IMR-90 (cell line): ENCODE data around the gene CAMTA1. TPM values are rescaled to one million over a fixed set of nuclear protein-coding genes. Genes with fewer than 3 reads are reported as not detected.
A peak's percentile ranks its signal among the peaks of the same experiment; 100 is the strongest.

ENCODE experiments used
- ATAC-seq: fragments of 200-7000 bp; cut with Tn5 transposase; 2 replicates; pipeline ENCODE4 v1.9.1; 2020; ENCODE audit warnings: low read depth, mild to moderate bottlenecking, moderate library complexity
- BruUV-seq: library from RNA; stranded (reverse); fragments of 400-500 nt; replicated peaks from 2 replicates; lab custom pipeline; 2021; lab: Mats Ljungman, UMichigan
- CTCF ChIA-PET: fragments of 300-600 bp; formaldehyde crosslinking; extraction: SDS; loops from one replicate; lab custom pipeline; 2021; ENCODE audit warnings: antibody characterized with exemption; lab: Yijun Ruan, JAX
- POLR2A ChIA-PET: fragments of 300-600 bp; sonication (Branson Sonifier 250); formaldehyde crosslinking; loops from one replicate; lab custom pipeline; 2022; ENCODE audit warnings: antibody characterized with exemption; ENCODE audit not compliant: unreplicated experiment; lab: Charles Lee
- DNase-seq: peaks from one replicate; pipeline ENCODE4 v3.0.0; 2013
- H2AFZ ChIP-seq: replicated peaks from 2 replicates; pipeline ENCODE3; 2013; ENCODE audit warnings: low read length, mild to moderate bottlenecking; ENCODE audit not compliant: poor library complexity
- H2AK5ac ChIP-seq: 2 replicates; pipeline ENCODE4 v1.6.1; 2013; ENCODE audit warnings: low read depth, low read length, inconsistent platforms
- H2AK9ac ChIP-seq: replicated peaks from 2 replicates; pipeline ENCODE3; 2013; ENCODE audit warnings: mild to moderate bottlenecking, low read depth, low read length, moderate library complexity; ENCODE audit not compliant: poor library complexity
- H2BK120ac ChIP-seq: 2 replicates; pipeline ENCODE4 v1.6.1; 2013; ENCODE audit warnings: low read depth, low read length, inconsistent platforms
- H2BK15ac ChIP-seq: 3 replicates; pipeline ENCODE4 v1.6.1; 2013; ENCODE audit warnings: low read depth, low read length, inconsistent platforms
- H2BK20ac ChIP-seq: 2 replicates; pipeline ENCODE4 v1.6.1; 2013; ENCODE audit warnings: low read depth, mild to moderate bottlenecking, inconsistent platforms, low read length, moderate library complexity
- H2BK5ac ChIP-seq: 2 replicates; pipeline ENCODE4 v1.6.1; 2013; ENCODE audit warnings: mild to moderate bottlenecking, low read depth, low read length, inconsistent platforms; ENCODE audit not compliant: poor library complexity, severe bottlenecking
- H3K14ac ChIP-seq: replicated peaks from 2 replicates; pipeline ENCODE4 v1.6.1; 2013; ENCODE audit warnings: low read depth, low read length, inconsistent platforms
- H3K18ac ChIP-seq: 2 replicates; pipeline ENCODE4 v1.6.1; 2013; ENCODE audit warnings: low read depth, low read length, control low read depth
- H3K23ac ChIP-seq: 2 replicates; pipeline ENCODE4 v1.6.1; 2013; ENCODE audit warnings: low read depth, low read length, inconsistent platforms
- H3K27ac ChIP-seq: 2 replicates; pipeline ENCODE4 v1.5.1; 2013; ENCODE audit warnings: mild to moderate bottlenecking, control low read depth, low read length; ENCODE audit not compliant: insufficient read depth
- H3K27me3 ChIP-seq: 2 replicates; pipeline ENCODE4 v1.6.1; 2013; ENCODE audit warnings: low read length; ENCODE audit not compliant: control insufficient read depth, insufficient read depth
- H3K36me3 ChIP-seq: 2 replicates; pipeline ENCODE4 v1.6.1; 2013; ENCODE audit warnings: low read length, mixed read lengths; ENCODE audit not compliant: control insufficient read depth, insufficient read depth
- H3K4ac ChIP-seq: 2 replicates; pipeline ENCODE4 v1.6.1; 2013; ENCODE audit warnings: low read depth, low read length, inconsistent platforms
- H3K4me1 ChIP-seq: 2 replicates; pipeline ENCODE4 v1.6.1; 2013; ENCODE audit warnings: low read length, mixed read lengths; ENCODE audit not compliant: control insufficient read depth, insufficient read depth
- H3K4me2 ChIP-seq: 2 replicates; pipeline ENCODE4 v1.6.1; 2013; ENCODE audit warnings: low read depth, mild to moderate bottlenecking, control low read depth, low read length, moderate library complexity
- H3K4me3 ChIP-seq: 2 replicates; pipeline ENCODE4 v1.5.1; 2013; ENCODE audit warnings: low read depth, mild to moderate bottlenecking, control low read depth, low read length, moderate library complexity; ENCODE audit not compliant: insufficient read depth
- H3K56ac ChIP-seq: 2 replicates; pipeline ENCODE4 v1.6.1; 2013; ENCODE audit warnings: low read length, inconsistent platforms; ENCODE audit not compliant: insufficient read depth; ENCODE audit errors: extremely low read depth
- H3K79me1 ChIP-seq, 2 experiments: 2 replicates each; pipeline ENCODE4 v1.6.1; 2013; ENCODE audit warnings: low read length in 2 of 2, inconsistent platforms in 1 of 2, low read depth in 1 of 2
- H3K9ac ChIP-seq: 2 replicates; pipeline ENCODE4 v1.6.1; 2013; ENCODE audit warnings: low read depth, low read length, control low read depth
- H3K9me1 ChIP-seq: 2 replicates; pipeline ENCODE4 v1.6.1; 2013; ENCODE audit warnings: low read length, inconsistent platforms; ENCODE audit not compliant: insufficient read depth
- H3K9me3 ChIP-seq: 2 replicates; pipeline ENCODE4 v1.6.1; 2013; ENCODE audit warnings: low read length; ENCODE audit not compliant: control insufficient read depth, insufficient read depth
- H4K20me1 ChIP-seq: 2 replicates; pipeline ENCODE4 v1.6.1; 2013; ENCODE audit warnings: low read length, inconsistent platforms; ENCODE audit not compliant: insufficient read depth
- H4K5ac ChIP-seq: 2 replicates; pipeline ENCODE4 v1.6.1; 2013; ENCODE audit warnings: mild to moderate bottlenecking, low read depth, low read length, control low read depth
- H4K8ac ChIP-seq, 2 experiments: 2 replicates each; pipeline ENCODE4 v1.6.1; 2013; ENCODE audit warnings: low read depth in 2 of 2, low read length in 2 of 2, control low read depth in 1 of 2, inconsistent platforms in 1 of 2
- H4K91ac ChIP-seq: 2 replicates; pipeline ENCODE4 v1.6.1; 2013; ENCODE audit warnings: low read depth, low read length, inconsistent platforms; ENCODE audit not compliant: insufficient read depth
- BHLHE40 ChIP-seq: fragments of 150-350 bp; IDR thresholded peaks from 2 replicates; pipeline ENCODE4 v1.6.1; 2016; ENCODE audit warnings: mild to moderate bottlenecking, low read depth, low read length
- CEBPB ChIP-seq: IDR thresholded peaks from 2 replicates; pipeline ENCODE4 v1.6.1; 2012; ENCODE audit warnings: low read depth, low read length, improper control_type of control experiment
- CHD1 ChIP-seq: IDR thresholded peaks from 2 replicates; pipeline ENCODE4 v1.6.1; 2012; ENCODE audit warnings: low read depth, low read length, improper control_type of control experiment
- CTCF ChIP-seq: conservative IDR thresholded peaks from 2 replicates; pipeline ENCODE4 v1.5.1; 2012; ENCODE audit warnings: mild to moderate bottlenecking, low read depth, low read length, improper control_type of control experiment
- FOS ChIP-seq: fragments of 150-350 bp; IDR thresholded peaks from 2 replicates; pipeline ENCODE4 v1.6.1; 2016; ENCODE audit warnings: low read depth, low read length
- MAFK ChIP-seq: IDR thresholded peaks from 2 replicates; pipeline ENCODE4 v1.6.1; 2012; ENCODE audit warnings: low read depth, low read length, improper control_type of control experiment
- MAZ ChIP-seq: IDR thresholded peaks from 2 replicates; pipeline ENCODE4 v1.6.1; 2012; ENCODE audit warnings: low read depth, mild to moderate bottlenecking, low read length, improper control_type of control experiment, moderate library complexity, borderline replicate concordance
- MXI1 ChIP-seq: IDR thresholded peaks from 2 replicates; pipeline ENCODE4 v1.6.1; 2012; ENCODE audit warnings: low read depth, mild to moderate bottlenecking, low read length, moderate library complexity, borderline replicate concordance
- NFE2L2 ChIP-seq: fragments of 150-350 bp; IDR thresholded peaks from 2 replicates; pipeline ENCODE4 v1.6.1; 2016; ENCODE audit warnings: low read depth, mild to moderate bottlenecking, low read length
- POLR2A ChIP-seq: IDR thresholded peaks from 2 replicates; pipeline ENCODE4 v1.6.1; 2012; ENCODE audit warnings: mild to moderate bottlenecking, low read depth, low read length
- RAD21 ChIP-seq: IDR thresholded peaks from 2 replicates; pipeline ENCODE4 v1.6.1; 2012; ENCODE audit warnings: low read length, improper control_type of control experiment
- RCOR1 ChIP-seq: IDR thresholded peaks from 2 replicates; pipeline ENCODE4 v1.6.1; 2012; ENCODE audit warnings: mild to moderate bottlenecking, low read length, improper control_type of control experiment; ENCODE audit not compliant: insufficient replicate concordance
- RFX5 ChIP-seq: IDR thresholded peaks from 2 replicates; pipeline ENCODE4 v1.8.0; 2012; ENCODE audit warnings: low read depth, mild to moderate bottlenecking, low read length, moderate library complexity
- SMC3 ChIP-seq: fragments of 150-350 bp; IDR thresholded peaks from 2 replicates; pipeline ENCODE4 v1.6.1; 2016; ENCODE audit warnings: low read depth, mild to moderate bottlenecking, antibody characterized with exemption, low read length, moderate library complexity
- USF2 ChIP-seq: fragments of 150-350 bp; IDR thresholded peaks from 2 replicates; pipeline ENCODE4 v1.6.1; 2017; ENCODE audit warnings: mild to moderate bottlenecking, antibody characterized with exemption, low read length, low read depth
- WGBS, 2 experiments: methylation state at CpG; one replicate each; pipeline versions ENCODE4 v1.1.5 to v1.1.7; 2013; ENCODE audit warnings: missing lambda C conversion rate in 2 of 2; ENCODE audit not compliant: insufficient read length in 1 of 2; ENCODE audit errors: extremely low coverage in 2 of 2; 5-methylcytosine and 5-hydroxymethylcytosine counted together
- dilution Hi-C: fragments of 300-500 bp; cut with HindIII; formaldehyde crosslinking; loops from one replicate; pipeline ENCODE4 v1.14.3; 2018; ENCODE audit warnings: low sequenced_read_pairs; ENCODE audit not compliant: unreplicated experiment
- in situ Hi-C: fragments of 300-500 bp; cut with MboI; formaldehyde crosslinking; loops from 3 replicates; pipeline ENCODE4 v1.14.3; 2019; ENCODE audit warnings: low sequenced_read_pairs, inconsistent platforms, mixed read lengths
- intact Hi-C: fragments of 100-400 bp; cut with micrococcal nuclease; formaldehyde crosslinking; loops from 2 replicates; pipeline ENCODE4 v1.10.0; 2022
- polyA plus RNA-seq, 3 experiments: library from polyadenylated mRNA; depleted of rRNA; stranded (reverse); fragments of >200 nt; gene quantifications; 2 replicates each; pipeline ENCODE4 v1.2.3, GENCODE V29; 2012; ENCODE audit warnings: low replicate concordance in 1 of 3
- total RNA-seq: library from RNA; depleted of rRNA; stranded (reverse); fragments of >200 nt; gene quantifications from 2 replicates; pipeline ENCODE4 v1.2.3, GENCODE V29; 2012
- TF ChIP-seq, protein P1 (sequence below): fragments of 150-350 bp; IDR thresholded peaks from 2 replicates; pipeline ENCODE4 v1.6.1; 2016; ENCODE audit warnings: low read depth, mild to moderate bottlenecking, low read length, moderate library complexity, borderline replicate concordance

Gene CAMTA1
- total and polyA plus RNA-seq, 2 of the 4 experiments (the other 2 are of a cell fraction): 35.5 to 74.3 TPM

DNA sequence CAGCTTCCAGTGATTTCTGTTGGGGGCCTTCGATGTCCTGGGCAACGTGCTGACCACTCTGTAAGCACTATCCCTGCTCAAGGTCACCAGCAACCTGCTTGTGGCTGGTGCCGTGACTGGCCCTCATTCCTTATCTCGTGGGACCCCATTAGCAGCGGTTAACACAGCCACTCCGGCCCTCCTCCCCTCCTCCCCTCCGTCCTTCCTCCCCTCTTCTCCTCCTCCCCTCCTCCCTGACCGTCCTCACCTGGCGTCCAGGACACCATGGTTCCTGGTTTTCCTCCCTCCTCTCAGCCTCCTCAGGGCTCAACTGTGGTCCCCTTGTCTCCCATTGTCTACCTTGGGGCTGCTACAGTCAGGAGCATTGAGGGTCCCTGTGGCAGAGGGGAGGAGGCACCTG, 157.7 kb downstream of the CAMTA1 start:
- Histone ChIP-seq H3K9me3 (no peaks in the 10 kb centered on the region), H2BK20ac (no peak overlapping the region), H2BK120ac (no peak overlapping the region), H3K9me1 (no peaks in the 10 kb centered on the region), H3K9ac (no peak overlapping the region), H3K14ac (no peak overlapping the region), H3K4me1 (no peaks in the 10 kb centered on the region), H2BK15ac (no peak overlapping the region), H2BK5ac (no peak overlapping the region), H4K20me1 (no peaks in the 10 kb centered on the region), H2AK9ac (peak overlapping the region; percentile 8), H4K8ac (no peak overlapping the region), H3K18ac (no peak overlapping the region), H3K36me3 (no peaks in the 10 kb centered on the region), H3K56ac (no peak overlapping the region), H3K4me3 (no peak overlapping the region), H3K23ac (no peak overlapping the region), H3K27ac (no peak overlapping the region), H3K27me3 (peaks cover 14% of the 10 kb centered on the region), H3K79me1 (no peaks in the 10 kb centered on the region), H3K4me2 (no peak overlapping the region), H4K91ac (no peak overlapping the region), H4K5ac (no peak overlapping the region), H2AFZ (peak overlapping the region; percentile 33), H2AK5ac (no peak overlapping the region), H3K4ac (no peak overlapping the region)
- BruUV-seq: no TSS peak
- TF ChIP-seq RAD21: no peak
- no peak for TF ChIP-seq CTCF
- TF ChIP-seq CEBPB: no peak
- TF ChIP-seq CHD1: no peak
- TF ChIP-seq NFE2L2: no peak
- TF ChIP-seq BHLHE40: no peak
- TF ChIP-seq MXI1: no peak
- TF ChIP-seq FOS: no peak
- TF ChIP-seq RFX5: no peak
- no peak for TF ChIP-seq USF2
- TF ChIP-seq SMC3: no peak
- no peak for TF ChIP-seq MAFK
- TF ChIP-seq, protein P1, sequence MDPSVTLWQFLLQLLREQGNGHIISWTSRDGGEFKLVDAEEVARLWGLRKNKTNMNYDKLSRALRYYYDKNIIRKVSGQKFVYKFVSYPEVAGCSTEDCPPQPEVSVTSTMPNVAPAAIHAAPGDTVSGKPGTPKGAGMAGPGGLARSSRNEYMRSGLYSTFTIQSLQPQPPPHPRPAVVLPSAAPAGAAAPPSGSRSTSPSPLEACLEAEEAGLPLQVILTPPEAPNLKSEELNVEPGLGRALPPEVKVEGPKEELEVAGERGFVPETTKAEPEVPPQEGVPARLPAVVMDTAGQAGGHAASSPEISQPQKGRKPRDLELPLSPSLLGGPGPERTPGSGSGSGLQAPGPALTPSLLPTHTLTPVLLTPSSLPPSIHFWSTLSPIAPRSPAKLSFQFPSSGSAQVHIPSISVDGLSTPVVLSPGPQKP: no peak
- TF ChIP-seq RCOR1: no peak
- TF ChIP-seq MAZ: no peak
- TF ChIP-seq POLR2A: no peak
- dilution Hi-C loops: no loop called here
- CTCF ChIA-PET: interaction anchor here (0.6 kb wide), 1 partner anchor 38 kb away, joined by 3 read pairs; no protein-coding TSS in a partner anchor
- in situ Hi-C loops: no loop called here
- DNase-seq (no peak), ATAC-seq (no peak)
- POLR2A ChIA-PET: no interaction called here
- 56% methylated on average over 2 of the region's 9 CpGs; no CpG with 5 or more reads in 1 of the 2 experiments for WGBS, 2 experiments
- intact Hi-C loops: no loop called here
